GM23338 (cell line): Measurements from ENCODE around the gene SAFB. TPM values are rescaled to one million over a fixed set of nuclear protein-coding genes. Genes with fewer than 3 reads are reported as not detected.

Source experiments
- ATAC-seq: fragments of 200-7000 bp; cut with Tn5 transposase; 3 replicates; pipeline ENCODE4 v1.9.1; 2020
- DNase-seq: peaks from one replicate; pipeline ENCODE4 v3.0.0-alpha.2; 2015; ENCODE audit warnings: low spot score
- H2AFZ ChIP-seq: fragments of 200-600 bp; sonication (generic); 2 replicates; pipeline ENCODE4 v1.8.0; 2016; ENCODE audit warnings: antibody characterized with exemption, mild to moderate bottlenecking, moderate library complexity
- H3F3A ChIP-seq: fragments of 200-600 bp; sonication (generic); replicated peaks from 2 replicates; pipeline ENCODE4 v1.8.0; 2017; ENCODE audit warnings: antibody characterized with exemption, mixed run types, low read depth
- H3K27ac ChIP-seq: fragments of 200-600 bp; sonication (generic); 2 replicates; pipeline ENCODE4 v1.6.1; 2016; ENCODE audit warnings: low read depth
- H3K27me3 ChIP-seq: fragments of 200-600 bp; sonication (generic); 2 replicates; pipeline ENCODE4 v1.8.0; 2016; ENCODE audit warnings: mild to moderate bottlenecking, mixed run types, moderate library complexity; ENCODE audit not compliant: insufficient read depth
- H3K36me3 ChIP-seq: fragments of 200-600 bp; sonication (generic); 2 replicates; pipeline ENCODE4 v1.8.0; 2016; ENCODE audit warnings: mild to moderate bottlenecking; ENCODE audit not compliant: insufficient read depth
- H3K4me1 ChIP-seq: fragments of 200-600 bp; sonication (generic); 2 replicates; pipeline ENCODE4 v1.8.0; 2016; ENCODE audit warnings: mild to moderate bottlenecking, moderate library complexity; ENCODE audit not compliant: insufficient read depth
- H3K4me2 ChIP-seq: fragments of 200-600 bp; sonication (generic); 2 replicates; pipeline ENCODE4 v1.7.1; 2017; ENCODE audit warnings: mixed run types
- H3K4me3 ChIP-seq: fragments of 200-600 bp; sonication (generic); 2 replicates; pipeline ENCODE4 v1.6.1; 2016; ENCODE audit warnings: mixed run types
- H3K79me2 ChIP-seq: fragments of 200-600 bp; sonication (generic); replicated peaks from 2 replicates; pipeline ENCODE4 v1.8.0; 2017; ENCODE audit warnings: mild to moderate bottlenecking; ENCODE audit not compliant: insufficient read depth
- H3K9me2 ChIP-seq: fragments of 200-600 bp; sonication (generic); 2 replicates; pipeline ENCODE4 v1.8.0; 2017; ENCODE audit not compliant: insufficient read depth
- H4K20me1 ChIP-seq: fragments of 200-600 bp; sonication (generic); replicated peaks from 2 replicates; pipeline ENCODE4 v1.8.0; 2017; ENCODE audit warnings: mild to moderate bottlenecking; ENCODE audit not compliant: insufficient read depth
- H3K27ac Mint-ChIP-seq: 2 replicates; pipeline ENCODE4 v1.8.0; 2020; ENCODE audit warnings: inconsistent platforms, mild to moderate bottlenecking, moderate library complexity, mixed read lengths
- H3K27me3 Mint-ChIP-seq: 3 replicates; pipeline ENCODE4 v1.8.0; 2022; ENCODE audit warnings: low read depth, mild to moderate bottlenecking, moderate library complexity, mixed read lengths, inconsistent platforms; ENCODE audit not compliant: insufficient read depth, poor library complexity
- H3K36me3 Mint-ChIP-seq: 3 replicates; pipeline ENCODE4 v1.8.0; 2021; ENCODE audit warnings: low read depth, mild to moderate bottlenecking, inconsistent platforms, moderate library complexity, mixed read lengths
- H3K4me1 Mint-ChIP-seq: 3 replicates; pipeline ENCODE4 v1.8.0; 2020; ENCODE audit warnings: mild to moderate bottlenecking, inconsistent platforms, mixed read lengths
- H3K4me3 Mint-ChIP-seq: 3 replicates; pipeline ENCODE4 v1.8.0; 2021; ENCODE audit warnings: moderate library complexity, mild to moderate bottlenecking, inconsistent platforms, mixed read lengths
- H3K9me3 Mint-ChIP-seq: 3 replicates; pipeline ENCODE4 v1.8.0; 2020; ENCODE audit warnings: moderate library complexity, mild to moderate bottlenecking, inconsistent platforms, mixed read lengths
- CREB1 ChIP-seq: fragments of 250-450 bp; sonication (Bioruptor Pico); IDR thresholded peaks from 2 replicates; pipeline ENCODE4 v1.5.0; 2020; ENCODE audit warnings: low read depth, mild to moderate bottlenecking, moderate library complexity
- CTCF ChIP-seq, 2 experiments: fragments of 200-600 bp in 1 of 2; sonication (generic) in 1 of 2; conservative IDR thresholded peaks; 2 replicates each; pipeline versions ENCODE4 v1.5.1 to v1.6.1; 2016 to 2017; ENCODE audit warnings: antibody characterized with exemption in 2 of 2, low read depth in 2 of 2, mild to moderate bottlenecking in 2 of 2, moderate library complexity in 1 of 2
- ETS1 ChIP-seq: IDR thresholded peaks from 2 replicates; pipeline ENCODE4 v1.6.1; 2016; ENCODE audit warnings: antibody characterized with exemption
- EZH2 ChIP-seq: fragments of 200-600 bp; sonication (generic); IDR thresholded peaks from one replicate; pipeline ENCODE4 v1.8.0; 2017; ENCODE audit warnings: antibody characterized with exemption, mild to moderate bottlenecking, low read depth; ENCODE audit not compliant: unreplicated experiment
- NANOG ChIP-seq: IDR thresholded peaks from 2 replicates; pipeline ENCODE4 v1.6.1; 2016; ENCODE audit warnings: antibody characterized with exemption, borderline replicate concordance
- POLR2AphosphoS5 ChIP-seq: IDR thresholded peaks from 2 replicates; pipeline ENCODE4 v1.6.1; 2016; ENCODE audit warnings: antibody characterized with exemption, low read depth
- STAT1 ChIP-seq: IDR thresholded peaks from one replicate; pipeline ENCODE4 v1.6.1; 2016; ENCODE audit warnings: antibody characterized with exemption; ENCODE audit not compliant: unreplicated experiment
- ZNF331 ChIP-seq: fragments of 250-450 bp; sonication (Bioruptor Pico); IDR thresholded peaks from 2 replicates; pipeline ENCODE4 v1.5.0; 2020; ENCODE audit warnings: low read depth, mild to moderate bottlenecking, moderate library complexity
- long read RNA-seq: library from polyadenylated mRNA; unstranded; transcript quantifications from one replicate; pipeline ENCODE4 v2.0.0, GENCODE V29; 2020; ENCODE audit not compliant: unreplicated experiment
- polyA plus RNA-seq: library from polyadenylated mRNA; unstranded; fragments of >200 nt; fragmentation: Nextera tagmentation; extraction: Ambion mirVana; gene quantifications from 2 replicates; pipeline ENCODE4 v1.2.1, GENCODE V29; 2016
- total RNA-seq: library from RNA; depleted of rRNA; stranded (reverse); fragments of >200 nt; shearing (Covaris generic); gene quantifications from 2 replicates; pipeline ENCODE4 v1.2.3, GENCODE V29; 2014; rRNA removed

SAFB gene
- total RNA-seq (82.2 and 109 TPM in 2 replicates), polyA plus RNA-seq (76.5 and 85.2 TPM in 2 replicates)
- long read RNA-seq, transcript SAFB-205 (21 exons, 2,842 nt) = minor isoform, 8 of 57 reads
- long read RNA-seq, transcript SAFB-211 (21 exons, 3,014 nt) = major isoform, 10 of 57 reads
- long read RNA-seq, partial matches to known transcripts = 25 of 57 reads
- long read RNA-seq, other reads (novel, unspliced or antisense) = 11 of 57 reads

- Histone ChIP-seq H3K9me2 (no peaks in the 10 kb centered on the region), H3K4me1 (peaks cover 20% of the 10 kb centered on the region), H4K20me1 (peaks cover 66% of the 10 kb centered on the region), H3K27ac (peak within 1 kb of the TSS; percentile 97), H2AFZ (peak within 1 kb of the TSS; percentile 78; the same call in 1 of the 2 replicates), H3K4me2 (peak within 1 kb of the TSS; percentile 95), H3K36me3 (peaks cover 45% of the 10 kb centered on the region), H3K27me3 (no peaks in the 10 kb centered on the region), H3F3A (peaks cover 17% of the 10 kb centered on the region; the same call in 1 of the 2 replicates), H3K79me2 (peaks cover 94% of the 10 kb centered on the region), H3K4me3 (peak within 1 kb of the TSS; percentile 98)
- H3K4me3 Mint-ChIP-seq = peak within 1 kb of the TSS; percentile 100
- peaks cover 12% of the 10 kb centered on the region for H3K27me3 Mint-ChIP-seq
- peaks cover 74% of the 10 kb centered on the region for H3K36me3 Mint-ChIP-seq
- TF ChIP-seq CREB1 (CRISPR knock-in tag) (peak; percentile 61), ZNF331 (CRISPR knock-in tag) (no peak), POLR2AphosphoS5 (peak; percentile 93), ETS1 (peak; percentile 58), STAT1 (no peak)
- peaks cover 38% of the 10 kb centered on the region for H3K4me1 Mint-ChIP-seq
- peak within 1 kb of the TSS; percentile 100 for H3K27ac Mint-ChIP-seq
- H3K9me3 Mint-ChIP-seq = peaks cover 5% of the 10 kb centered on the region
- DNase-seq (peak; percentile 99), ATAC-seq (peak; percentile 85)
These were observed at the start of gene SAFB, which contains the start of gene SAFB2 for GRCh38 chr19:5622465-5623396. TSS of gene SAFB (plus strand) at chr19:5623083. CDS start at chr19:5623206, 123 bp downstream. TSS of gene SAFB2 (minus strand) at chr19:5622776. CDS start at chr19:5622715, 61 bp downstream.

- TF ChIP-seq CTCF (conservative IDR thresholded peaks at IDR 0.05; ENCODE audit: low read depth in 2 of 2) (no peak), CREB1 (CRISPR knock-in tag) (no peak), STAT1 (no peak), NANOG (no peak), EZH2 (no peak), ZNF331 (CRISPR knock-in tag) (no peak)
- peaks cover 11% of the 10 kb centered on the region for H3K27me3 Mint-ChIP-seq
- H3K27ac Mint-ChIP-seq = no peak overlapping the region
These were observed 47.3 kb upstream of the SAFB start for GRCh38 chr19:5575590-5575989.

More at GRCh38 chr19:5575590-5575989, 47.3 kb upstream of the SAFB start:
- Histone ChIP-seq H3K79me2 (no peaks in the 10 kb centered on the region), H3K27ac (no peak overlapping the region), H3F3A (no peaks in the 10 kb centered on the region), H3K27me3 (no peaks in the 10 kb centered on the region), H3K36me3 (no peaks in the 10 kb centered on the region), H3K4me3 (no peak overlapping the region), H3K4me1 (no peaks in the 10 kb centered on the region), H4K20me1 (no peaks in the 10 kb centered on the region), H3K9me2 (no peaks in the 10 kb centered on the region), H3K4me2 (no peak overlapping the region), H2AFZ (no peak overlapping the region)
- no peak overlapping the region for H3K4me3 Mint-ChIP-seq
- ATAC-seq = no peak
- H3K36me3 Mint-ChIP-seq = no peaks in the 10 kb centered on the region
- H3K9me3 Mint-ChIP-seq = peaks cover 5% of the 10 kb centered on the region; the same call in 2 of the 3 replicates
- no peak for DNase-seq
- H3K4me1 Mint-ChIP-seq = peaks cover 10% of the 10 kb centered on the region
